Omental fat pad (tissue), 4 donors: ENCODE data around the gene LGALS4. TPM values are rescaled to one million over a fixed set of nuclear protein-coding genes. Genes with fewer than 3 reads are reported as not detected.

Experiments
- ATAC-seq: fragments of 150-250 bp; one replicate; pipeline ENCODE4 v1.9.1; 2016; ENCODE audit warnings: mild to moderate bottlenecking, moderate library complexity; ENCODE audit not compliant: low FRiP score
- DNase-seq: peaks from one replicate; pipeline ENCODE4 v3.0.0-alpha.2; 2019; ENCODE audit warnings: low spot score
- CTCF ChIP-seq, 3 donors: fragments of 450-650 bp; IDR thresholded peaks; one replicate each; pipeline ENCODE4 v1.5.1; 2016 to 2017; ENCODE audit warnings: antibody characterized with exemption in 3 of 3, mild to moderate bottlenecking in 3 of 3, moderate library complexity in 2 of 3
- total RNA-seq, 4 donors: library from RNA; depleted of rRNA; stranded (reverse); fragments of >200 nt; gene quantifications; one replicate each; pipeline ENCODE4 v1.1.0, GENCODE V29; 2016

LGALS4 gene
- total RNA-seq, 4 donors from 2014 or later = 0.46 to 1.6 TPM; not detected in 2

- no peak for DNase-seq
- TF ChIP-seq CTCF (IDR thresholded peaks at IDR 0.05) = no peak
- ATAC-seq = no peak
Observed at GRCh38 chr19:38836983-38837626, 24.4 kb upstream of the LGALS4 start.

- TF ChIP-seq CTCF (IDR thresholded peaks at IDR 0.05) = no peak
- no peak for ATAC-seq
- DNase-seq = no peak
Observed at GRCh38 chr19:38836159-38836982, 23.6 kb upstream of the LGALS4 start.

- DNase-seq (no peak), ATAC-seq (no peak)
Observed at GRCh38 chr19:38834590-38834989, 21.8 kb upstream of the LGALS4 start.

GRCh38 chr19:38834104-38834490, 21.4 kb upstream of the LGALS4 start:
- TF ChIP-seq CTCF (IDR thresholded peaks at IDR 0.05) = no peak
- ATAC-seq = no peak
- no peak for DNase-seq

More at GRCh38 chr19:38834590-38834989, 21.8 kb upstream of the LGALS4 start:
- TF ChIP-seq CTCF (IDR thresholded peaks at IDR 0.05) = no peak

- ATAC-seq (no peak), DNase-seq (no peak)
- no peak for TF ChIP-seq CTCF (IDR thresholded peaks at IDR 0.05)
Observed at GRCh38 chr19:38833092-38833425, 20.3 kb upstream of the LGALS4 start.

- ATAC-seq (peak; percentile 53), DNase-seq (peak; percentile 48)
- no peak for TF ChIP-seq CTCF (IDR thresholded peaks at IDR 0.05)
Observed at GRCh38 chr19:38831142-38831605, 18.4 kb upstream of the LGALS4 start.
